Small intestine (tissue), 7 donors: Measurements from ENCODE around the gene KDM4B. TPM values are rescaled to one million over a fixed set of nuclear protein-coding genes. Genes with fewer than 3 reads are reported as not detected.

ENCODE experiments used
- DNase-seq, 2 donors: peaks; one replicate each; pipeline versions ENCODE4 v3.0.0 to v3.0.0-alpha.2; 2013
- FAIRE-seq: peaks from 2 replicates; lab custom pipeline; 2012; peaks lifted over from hg19 to GRCh38; lab: Jason Lieb, UNC
- H3K27ac ChIP-seq, 3 donors: one replicate each; pipeline ENCODE4 v1.5.1; 2013; ENCODE audit warnings: low read length in 2 of 3, mild to moderate bottlenecking in 2 of 3, control low read depth in 1 of 3, inconsistent platforms in 1 of 3, low read depth in 1 of 3, moderate library complexity in 1 of 3
- H3K27me3 ChIP-seq, 3 donors: one replicate each; pipeline ENCODE4 v1.6.1; 2013; ENCODE audit warnings: low read length in 3 of 3, inconsistent platforms in 1 of 3; ENCODE audit not compliant: control insufficient read depth in 3 of 3, insufficient read depth in 3 of 3
- H3K36me3 ChIP-seq, 3 donors: one replicate each; pipeline ENCODE4 v1.6.1; 2013; ENCODE audit warnings: low read length in 3 of 3, inconsistent platforms in 1 of 3, low read depth in 1 of 3, mild to moderate bottlenecking in 1 of 3, moderate library complexity in 1 of 3; ENCODE audit not compliant: control insufficient read depth in 3 of 3, insufficient read depth in 2 of 3
- H3K4me1 ChIP-seq, 3 donors: one replicate each; pipeline ENCODE4 v1.6.1; 2013; ENCODE audit warnings: low read length in 2 of 3, inconsistent platforms in 1 of 3, low read depth in 1 of 3, mild to moderate bottlenecking in 1 of 3, moderate library complexity in 1 of 3; ENCODE audit not compliant: control insufficient read depth in 3 of 3, insufficient read depth in 2 of 3
- H3K4me3 ChIP-seq, 3 donors: one replicate each; pipeline ENCODE4 v1.5.1; 2013; ENCODE audit warnings: low read length in 3 of 3, control low read depth in 1 of 3, inconsistent platforms in 1 of 3, low read depth in 1 of 3, mild to moderate bottlenecking in 1 of 3, moderate library complexity in 1 of 3
- H3K9me3 ChIP-seq, 2 donors: one replicate each; pipeline ENCODE4 v1.6.1; 2013; ENCODE audit warnings: low read depth in 1 of 2, low read length in 1 of 2; ENCODE audit not compliant: control insufficient read depth in 2 of 2, insufficient read depth in 1 of 2
- WGBS, 3 donors: extraction: QIAGEN DNeasy Blood & Tissue Kit; methylation state at CpG; one replicate each; pipeline ENCODE4 v1.1.7; 2013; 5-methylcytosine and 5-hydroxymethylcytosine counted together
- polyA plus RNA-seq, 4 donors: library from polyadenylated mRNA; stranded (reverse) in 3 of 4; unstranded in 1 of 4; fragments of 200-250 nt in 3 of 4; fragments of 120-200 nt in 1 of 4; gene quantifications; one replicate each; pipeline versions ENCODE4 v1.2.1 to v1.2.3, GENCODE V29; 2013
- donor health status: healthy with polysubstance abuse.
- donor health status: control.
- donor health status: control.
- donor health status: Bipolar disorder and iron deficiency.
- donor health status: healthy.

The KDM4B gene
- polyA plus RNA-seq, 4 donors = 8.1 to 12.0 (median 10.6) TPM

- 94 to 97% (median 95%) methylated on average over 24 to 27 of the region's 27 CpGs for WGBS, 3 donors
- Histone ChIP-seq H3K36me3 (peaks cover 0 to 72% (median 2%) of the 10 kb centered on the region in 3 donors), H3K4me1 (peaks cover 0 to 3% (median 0%) of the 10 kb centered on the region in 3 donors), H3K27me3 (no peaks in the 10 kb centered on the region), H3K9me3 (no peaks in the 10 kb centered on the region), H3K27ac (no peak overlapping the region), H3K4me3 (no peak overlapping the region)
- DNase-seq = no peak
- FAIRE-seq = no peak
These were observed 141.6 kb downstream of the KDM4B start for GRCh38 chr19:5110546-5110945.

- FAIRE-seq = no peak
These were observed 142.1 kb downstream of the KDM4B start for GRCh38 chr19:5111051-5111450.

GRCh38 chr19:5112175-5112574 lies 143.3 kb downstream of the KDM4B start:
- FAIRE-seq (no peak), DNase-seq (no peak)
- no peak overlapping the region for H3K4me3 ChIP-seq
- WGBS, 3 donors = 91 to 94% (median 93%) methylated on average over 6 of the region's 6 CpGs
- H3K27me3 ChIP-seq = no peaks in the 10 kb centered on the region
- H3K36me3 ChIP-seq = peaks cover 0 to 62% (median 3%) of the 10 kb centered on the region in 3 donors
- H3K27ac ChIP-seq = no peak overlapping the region
- peaks cover 0 to 9% of the 10 kb centered on the region in 2 donors for H3K9me3 ChIP-seq
- H3K4me1 ChIP-seq = peaks cover 0 to 3% (median 0%) of the 10 kb centered on the region in 3 donors

More at GRCh38 chr19:5111051-5111450, 142.1 kb downstream of the KDM4B start:
- no peak for DNase-seq
- no peaks in the 10 kb centered on the region for H3K27me3 ChIP-seq
- 94 to 96% (median 96%) methylated on average over 19 to 21 of the region's 21 CpGs for WGBS, 3 donors
- H3K36me3 ChIP-seq = peaks cover 0 to 69% (median 3%) of the 10 kb centered on the region in 3 donors
- no peak overlapping the region for H3K27ac ChIP-seq
- H3K4me3 ChIP-seq = no peak overlapping the region
- peaks cover 0 to 4% of the 10 kb centered on the region in 2 donors for H3K9me3 ChIP-seq
- peaks cover 0 to 3% (median 0%) of the 10 kb centered on the region in 3 donors for H3K4me1 ChIP-seq

- H3K9me3 ChIP-seq = peaks cover 0 to 9% of the 10 kb centered on the region in 2 donors
- no peak overlapping the region for H3K4me3 ChIP-seq
- H3K4me1 ChIP-seq = peaks cover 0 to 3% (median 0%) of the 10 kb centered on the region in 3 donors
- peaks cover 0 to 57% (median 3%) of the 10 kb centered on the region in 3 donors for H3K36me3 ChIP-seq
- H3K27ac ChIP-seq = no peak overlapping the region
- FAIRE-seq (no peak), DNase-seq (no peak)
- no peaks in the 10 kb centered on the region for H3K27me3 ChIP-seq
- 86 to 90% (median 89%) methylated on average over 27 of the region's 27 CpGs for WGBS, 3 donors
These were observed 144.0 kb downstream of the KDM4B start for GRCh38 chr19:5112681-5113575.

- H3K27me3 ChIP-seq = no peaks in the 10 kb centered on the region
- WGBS, 3 donors = 84 to 92% (median 84%) methylated on average over 38 to 43 of the region's 43 CpGs
- H3K36me3 ChIP-seq = peaks cover 0 to 58% (median 3%) of the 10 kb centered on the region in 3 donors
- FAIRE-seq (no peak), DNase-seq (no peak)
- H3K9me3 ChIP-seq = peaks cover 0 to 9% of the 10 kb centered on the region in 2 donors
- no peak overlapping the region for H3K27ac ChIP-seq
- H3K4me3 ChIP-seq = no peak overlapping the region
- H3K4me1 ChIP-seq = peaks cover 0 to 3% (median 0%) of the 10 kb centered on the region in 3 donors
These were observed 145.0 kb downstream of the KDM4B start for GRCh38 chr19:5113633-5114586.

GRCh38 chr19:5114727-5115126 lies 145.8 kb downstream of the KDM4B start:
- H3K4me3 ChIP-seq = no peak overlapping the region
- no peaks in the 10 kb centered on the region for H3K27me3 ChIP-seq
- FAIRE-seq = no peak
- DNase-seq = no peak
- H3K27ac ChIP-seq = no peak overlapping the region
- peaks cover 0 to 61% (median 3%) of the 10 kb centered on the region in 3 donors for H3K36me3 ChIP-seq
- peaks cover 0 to 3% (median 0%) of the 10 kb centered on the region in 3 donors for H3K4me1 ChIP-seq
- 51 to 84% (median 62%) methylated on average over 11 of the region's 11 CpGs for WGBS, 3 donors
- H3K9me3 ChIP-seq = peaks cover 0 to 9% of the 10 kb centered on the region in 2 donors

GRCh38 chr19:5115351-5115750 lies 146.4 kb downstream of the KDM4B start:
- no peak for DNase-seq
- no peak for FAIRE-seq
- peaks cover 0 to 3% (median 0%) of the 10 kb centered on the region in 3 donors for H3K4me1 ChIP-seq
- H3K36me3 ChIP-seq = peaks cover 0 to 65% (median 3%) of the 10 kb centered on the region in 3 donors
- H3K27ac ChIP-seq = no peak overlapping the region
- peaks cover 0 to 9% of the 10 kb centered on the region in 2 donors for H3K9me3 ChIP-seq
- 95 to 97% (median 96%) methylated on average over 7 of the region's 7 CpGs for WGBS, 3 donors
- no peak overlapping the region for H3K4me3 ChIP-seq
- H3K27me3 ChIP-seq = no peaks in the 10 kb centered on the region

- no peak overlapping the region for H3K27ac ChIP-seq
- H3K4me3 ChIP-seq = no peak overlapping the region
- H3K4me1 ChIP-seq = peaks cover 0 to 3% (median 0%) of the 10 kb centered on the region in 3 donors
- H3K36me3 ChIP-seq = peaks cover 0 to 65% (median 3%) of the 10 kb centered on the region in 3 donors
- H3K27me3 ChIP-seq = no peaks in the 10 kb centered on the region
- WGBS, 3 donors = 91 to 92% (median 92%) methylated on average over 6 of the region's 6 CpGs
- no peak for FAIRE-seq
- H3K9me3 ChIP-seq = peaks cover 0 to 9% of the 10 kb centered on the region in 2 donors
- DNase-seq = no peak
These were observed 146.9 kb downstream of the KDM4B start for GRCh38 chr19:5115771-5116202.
